Mesenchymal stem cell (in vitro differentiated cells and primary cell): ENCODE data around the gene GTF2H3.
A peak's percentile ranks its signal among the peaks of the same experiment; 100 is the strongest.

Experiments used
- DNase-seq: peaks from one replicate; pipeline ENCODE4 v3.0.0-alpha.2; 2013
- H2AFZ ChIP-seq: one replicate; pipeline ENCODE4 v1.6.1; 2013; ENCODE audit warnings: low read depth, mild to moderate bottlenecking, control low read depth, inconsistent platforms, low read length, moderate library complexity
- H2AK5ac ChIP-seq: 2 replicates; pipeline ENCODE4 v1.6.1; 2013; ENCODE audit warnings: low read length, moderate library complexity, mild to moderate bottlenecking, inconsistent platforms; ENCODE audit not compliant: severe bottlenecking
- H2BK120ac ChIP-seq: one replicate; pipeline ENCODE4 v1.6.1; 2013; ENCODE audit warnings: low read depth, mild to moderate bottlenecking, inconsistent platforms, low read length, moderate library complexity
- H2BK12ac ChIP-seq, 2 experiments: one replicate each; pipeline ENCODE4 v1.6.1; 2013; ENCODE audit warnings: inconsistent platforms in 2 of 2, low read length in 2 of 2, mild to moderate bottlenecking in 2 of 2, moderate library complexity in 2 of 2, control low read depth in 1 of 2
- H2BK15ac ChIP-seq: one replicate; pipeline ENCODE4 v1.6.1; 2013; ENCODE audit warnings: mild to moderate bottlenecking, low read depth, inconsistent platforms; ENCODE audit not compliant: poor library complexity, severe bottlenecking
- H2BK5ac ChIP-seq: 2 replicates; pipeline ENCODE4 v1.6.1; 2013; ENCODE audit warnings: low read depth, mild to moderate bottlenecking, low read length, control low read depth, inconsistent platforms; ENCODE audit not compliant: poor library complexity, severe bottlenecking
- H3K14ac ChIP-seq, 2 experiments: one replicate each; pipeline ENCODE4 v1.6.1; 2013; ENCODE audit warnings: inconsistent platforms in 2 of 2, low read length in 2 of 2, control low read depth in 1 of 2, mild to moderate bottlenecking in 1 of 2, moderate library complexity in 1 of 2
- H3K18ac ChIP-seq, 2 experiments: one replicate each; pipeline ENCODE4 v1.6.1; 2013; ENCODE audit warnings: inconsistent platforms in 2 of 2, low read length in 2 of 2, control low read depth in 1 of 2, low read depth in 1 of 2, mild to moderate bottlenecking in 1 of 2
- H3K23ac ChIP-seq, 2 experiments: one replicate each; pipeline ENCODE4 v1.6.1; 2013; ENCODE audit warnings: inconsistent platforms in 2 of 2, low read length in 2 of 2, mild to moderate bottlenecking in 2 of 2, moderate library complexity in 2 of 2, control low read depth in 1 of 2
- H3K27ac ChIP-seq: 2 replicates; pipeline ENCODE4 v1.5.1; 2013; ENCODE audit warnings: mild to moderate bottlenecking, moderate library complexity, low read length, control low read depth, inconsistent platforms; ENCODE audit not compliant: poor library complexity, severe bottlenecking
- H3K27me3 ChIP-seq, 2 experiments: 2 replicates each; pipeline versions ENCODE4 v1.6.1 to v1.7.0; 2013; ENCODE audit warnings: low read length in 2 of 2, mild to moderate bottlenecking in 2 of 2, moderate library complexity in 2 of 2, control low read depth in 1 of 2, inconsistent platforms in 1 of 2; ENCODE audit not compliant: control insufficient read depth in 1 of 2, insufficient read depth in 1 of 2
- H3K36me3 ChIP-seq, 2 experiments: 2 replicates each; pipeline versions ENCODE4 v1.6.1 to v1.7.0; 2013; ENCODE audit warnings: low read length in 2 of 2, control low read depth in 1 of 2, inconsistent platforms in 1 of 2, low read depth in 1 of 2, mild to moderate bottlenecking in 1 of 2; ENCODE audit not compliant: insufficient read depth in 2 of 2, control insufficient read depth in 1 of 2
- H3K4ac ChIP-seq, 2 experiments: one replicate each; pipeline ENCODE4 v1.6.1; 2013; ENCODE audit warnings: inconsistent platforms in 2 of 2, low read length in 2 of 2, mild to moderate bottlenecking in 2 of 2, moderate library complexity in 2 of 2, control low read depth in 1 of 2, low read depth in 1 of 2
- H3K4me1 ChIP-seq: 2 replicates; pipeline ENCODE4 v1.6.1; 2013; ENCODE audit warnings: low read depth, low read length, control low read depth; ENCODE audit not compliant: control insufficient read depth, insufficient read depth
- H3K4me2 ChIP-seq: 2 replicates; pipeline ENCODE4 v1.6.1; 2013; ENCODE audit warnings: low read length, mild to moderate bottlenecking, inconsistent platforms; ENCODE audit not compliant: poor library complexity, severe bottlenecking
- H3K4me3 ChIP-seq, 2 experiments: 2 replicates each; pipeline versions ENCODE4 v1.5.1 to v1.7.0; 2013; ENCODE audit warnings: low read length in 2 of 2, mild to moderate bottlenecking in 2 of 2, control low read depth in 1 of 2, low read depth in 1 of 2; ENCODE audit not compliant: insufficient read depth in 1 of 2
- H3K79me1 ChIP-seq: replicated peaks from 2 replicates; pipeline ENCODE4 v1.6.1; 2013; ENCODE audit warnings: mild to moderate bottlenecking, control low read depth, low read length, inconsistent platforms; ENCODE audit not compliant: poor library complexity, severe bottlenecking
- H3K9ac ChIP-seq: 2 replicates; pipeline ENCODE4 v1.7.0; 2013; ENCODE audit warnings: mild to moderate bottlenecking, low read length, moderate library complexity
- H3K9me3 ChIP-seq: 2 replicates; pipeline ENCODE4 v1.7.0; 2013; ENCODE audit warnings: mild to moderate bottlenecking, low read length; ENCODE audit not compliant: control insufficient read depth
- H4K8ac ChIP-seq: one replicate; pipeline ENCODE4 v1.6.1; 2013; ENCODE audit warnings: inconsistent platforms, mild to moderate bottlenecking, low read length, moderate library complexity
- H4K91ac ChIP-seq: one replicate; pipeline ENCODE4 v1.6.1; 2013; ENCODE audit warnings: mild to moderate bottlenecking, low read length, inconsistent platforms
- WGBS: methylation state at CpG from one replicate; pipeline ENCODE4 v1.1.7; 2013; ENCODE audit warnings: mixed read lengths; 5-methylcytosine and 5-hydroxymethylcytosine counted together

GTF2H3 gene

DNA sequence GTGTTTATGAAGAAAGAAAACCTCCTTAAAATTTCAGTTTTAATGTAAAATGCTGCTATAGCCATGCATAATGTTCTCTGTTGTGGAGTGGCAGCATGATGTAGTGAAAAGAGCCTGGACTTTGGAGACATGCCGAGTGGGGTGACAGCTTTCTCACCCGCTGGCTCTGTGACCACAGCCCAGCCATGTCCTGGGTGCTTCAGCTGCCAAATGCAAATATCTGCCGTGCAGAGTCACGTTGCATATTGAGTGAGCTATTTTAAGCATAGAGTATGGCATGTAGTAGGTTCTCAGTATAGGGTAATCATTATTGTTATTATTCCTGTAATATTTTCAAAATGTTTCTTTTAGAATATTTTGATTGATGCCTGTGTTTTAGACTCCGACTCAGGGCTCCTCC lies 21.8 kb downstream of the GTF2H3 start:
- H3K27me3 ChIP-seq, result no peaks in the 10 kb centered on the region
- no peak overlapping the region for H2BK15ac ChIP-seq
- no peak overlapping the region for H2BK5ac ChIP-seq
- no peak overlapping the region for H4K8ac ChIP-seq
- no peak overlapping the region for H2AK5ac ChIP-seq
- H3K4ac ChIP-seq, result no peak overlapping the region
- H3K4me1 ChIP-seq, result peaks cover 2% of the 10 kb centered on the region
- H3K27ac ChIP-seq, result no peak overlapping the region
- H3K4me3 ChIP-seq, result peak overlapping the region in 1 of 2 experiments; percentile 33
- no peak overlapping the region for H3K14ac ChIP-seq
- no peak overlapping the region for H3K18ac ChIP-seq
- H3K79me1 ChIP-seq, result peaks cover 8% of the 10 kb centered on the region
- no peak for DNase-seq
- no peak overlapping the region for H3K9ac ChIP-seq
- 100% methylated on average over 5 of the region's 5 CpGs for WGBS
- no peak overlapping the region for H2BK120ac ChIP-seq
- H3K4me2 ChIP-seq, result no peak overlapping the region
- no peak overlapping the region for H3K23ac ChIP-seq
- H4K91ac ChIP-seq, result no peak overlapping the region
- H3K9me3 ChIP-seq, result no peaks in the 10 kb centered on the region
- no peak overlapping the region for H2AFZ ChIP-seq
- H2BK12ac ChIP-seq, result no peak overlapping the region
- peaks cover 16 to 69% of the 10 kb centered on the region in 2 experiments for H3K36me3 ChIP-seq

DNA sequence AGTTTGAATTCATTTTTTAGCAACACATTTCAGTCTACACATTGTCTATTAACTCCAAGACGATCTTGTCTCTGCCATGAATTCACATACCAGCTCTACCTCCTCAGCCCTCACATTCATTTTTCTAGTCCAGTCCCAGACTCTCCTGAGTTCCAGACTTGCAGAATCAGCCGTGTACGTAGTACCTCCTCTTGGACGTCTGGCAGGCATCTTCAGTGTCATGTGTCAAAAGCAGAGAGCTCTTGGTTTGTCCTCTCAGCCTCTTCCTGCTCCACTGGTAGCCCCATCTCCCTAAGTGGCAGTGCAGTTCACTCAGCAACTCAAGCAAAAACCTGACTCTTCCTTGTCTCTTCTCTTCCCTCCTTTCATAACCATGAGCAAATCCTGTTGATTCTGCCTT lies 22.8 kb downstream of the GTF2H3 start:
- DNase-seq, result no peak
- 83% methylated on average over 4 of the region's 4 CpGs for WGBS
- Histone ChIP-seq H3K4me2 (no peak overlapping the region), H3K18ac (no peak overlapping the region), H2AFZ (no peak overlapping the region), H3K4me3 (no peak overlapping the region), H3K14ac (no peak overlapping the region), H3K9me3 (no peaks in the 10 kb centered on the region), H3K27me3 (no peaks in the 10 kb centered on the region), H2BK120ac (no peak overlapping the region), H3K23ac (no peak overlapping the region), H2BK5ac (no peak overlapping the region), H3K9ac (no peak overlapping the region), H3K36me3 (peaks cover 16 to 59% of the 10 kb centered on the region in 2 experiments), H3K4me1 (peaks cover 2% of the 10 kb centered on the region), H4K8ac (no peak overlapping the region), H3K4ac (no peak overlapping the region), H2BK15ac (no peak overlapping the region), H3K27ac (no peak overlapping the region), H4K91ac (no peak overlapping the region), H3K79me1 (peaks cover 8% of the 10 kb centered on the region), H2BK12ac (no peak overlapping the region), H2AK5ac (no peak overlapping the region)

DNA sequence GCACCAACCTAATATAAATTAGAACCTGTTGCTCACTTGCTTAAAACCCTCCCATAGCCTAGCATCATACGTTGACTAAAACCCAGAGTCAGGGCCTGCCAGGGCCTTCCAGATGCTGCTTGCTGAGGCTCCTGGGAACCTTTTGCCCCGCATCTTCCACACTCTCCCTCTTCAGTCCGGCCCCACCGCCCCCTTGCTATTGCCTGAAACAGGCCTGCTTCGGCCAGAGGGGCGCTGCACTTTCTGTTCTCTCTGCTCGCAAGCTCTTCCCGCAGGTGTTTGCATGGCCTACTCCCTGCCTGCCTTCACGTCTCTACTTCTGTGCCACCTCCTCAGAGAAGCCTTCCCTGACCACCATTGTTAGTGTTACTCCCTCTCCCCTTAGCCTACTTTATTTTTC lies 23.6 kb downstream of the GTF2H3 start:
- Histone ChIP-seq H2AFZ (no peak overlapping the region), H3K9me3 (no peaks in the 10 kb centered on the region), H3K27ac (no peak overlapping the region), H2AK5ac (no peak overlapping the region), H3K79me1 (peaks cover 6% of the 10 kb centered on the region), H2BK12ac (no peak overlapping the region), H3K9ac (no peak overlapping the region), H3K4me2 (no peak overlapping the region), H2BK15ac (no peak overlapping the region), H2BK120ac (no peak overlapping the region), H3K4me1 (peaks cover 2% of the 10 kb centered on the region), H3K36me3 (peaks cover 16 to 53% of the 10 kb centered on the region in 2 experiments), H2BK5ac (no peak overlapping the region), H3K27me3 (no peaks in the 10 kb centered on the region), H3K23ac (no peak overlapping the region), H3K4ac (no peak overlapping the region), H4K91ac (no peak overlapping the region), H3K18ac (no peak overlapping the region), H3K14ac (no peak overlapping the region), H3K4me3 (no peak overlapping the region), H4K8ac (no peak overlapping the region)
- DNase-seq, result no peak
- 92% methylated on average over 9 of the region's 9 CpGs for WGBS

DNA sequence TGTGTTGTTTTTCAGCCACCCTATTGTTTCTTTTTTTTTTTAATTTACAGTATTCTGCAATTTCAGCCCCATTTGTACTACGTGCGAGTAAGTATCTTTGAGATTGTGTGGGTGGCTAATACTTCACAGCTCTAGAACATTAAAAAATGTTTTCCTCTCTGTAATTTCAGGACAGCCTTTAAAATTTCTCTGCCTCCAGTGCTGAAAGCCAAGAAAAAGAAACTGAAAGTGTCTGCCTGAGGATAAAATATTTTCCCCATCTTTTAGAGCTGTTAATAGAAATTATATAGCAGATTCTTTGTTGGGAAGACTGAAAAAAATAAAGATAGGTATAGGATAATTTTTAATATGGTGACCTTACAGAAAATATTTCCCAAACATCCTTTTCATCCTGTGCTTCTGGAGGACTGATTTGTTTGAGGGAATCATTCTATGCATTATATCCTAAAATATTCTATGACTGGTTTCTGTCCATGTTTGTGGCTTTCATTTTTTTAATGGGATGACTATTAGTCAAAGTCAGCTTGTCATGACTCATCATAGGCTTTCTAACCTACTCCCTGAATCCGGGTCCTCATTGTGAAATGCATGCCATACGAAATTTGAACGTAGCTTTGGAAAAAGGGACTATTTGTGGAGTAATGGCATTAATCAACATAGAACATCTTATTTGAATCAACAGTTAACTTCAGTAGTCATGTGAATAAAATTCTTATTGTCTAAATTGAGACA lies 26.5 kb downstream of the GTF2H3 start:
- H3K27me3 ChIP-seq, result no peaks in the 10 kb centered on the region
- H2AFZ ChIP-seq, result no peak overlapping the region
- H2BK120ac ChIP-seq, result no peak overlapping the region
- H3K36me3 ChIP-seq, result peaks cover 16 to 42% of the 10 kb centered on the region in 2 experiments
- H3K4me1 ChIP-seq, result peaks cover 2% of the 10 kb centered on the region
- no CpG with 5 or more reads among the region's 5 CpGs for whole genome bisulfite sequencing
- peaks cover 5% of the 10 kb centered on the region for H3K9me3 ChIP-seq
- no peak overlapping the region for H4K91ac ChIP-seq
- H3K27ac ChIP-seq, result peak overlapping the region; percentile 56
- H3K4me3 ChIP-seq, result peak overlapping the region in 1 of 2 experiments; percentile 36
- peaks cover 3% of the 10 kb centered on the region for H3K79me1 ChIP-seq
- DNase-seq, result peak; percentile 79
- peak overlapping the region; percentile 89 for H3K9ac ChIP-seq
- no peak overlapping the region for H2AK5ac ChIP-seq
- H2BK15ac ChIP-seq, result no peak overlapping the region
- H2BK5ac ChIP-seq, result no peak overlapping the region
- H3K23ac ChIP-seq, result no peak overlapping the region
- H3K4ac ChIP-seq, result no peak overlapping the region
- H3K4me2 ChIP-seq, result no peak overlapping the region
- no peak overlapping the region for H3K14ac ChIP-seq
- H3K18ac ChIP-seq, result no peak overlapping the region
- H4K8ac ChIP-seq, result no peak overlapping the region
- H2BK12ac ChIP-seq, result no peak overlapping the region
